ENCODE measurements around the gene RGL3. TPM values are rescaled to one million over a fixed set of nuclear protein-coding genes. Genes with fewer than 3 reads are reported as not detected.
"Not testable (repeated sequence)": the region's sequence is repeated elsewhere in the genome, so short reads cannot be mapped to it uniquely, and the experiment has no call there.

RGL3 gene
- total and polyA plus RNA-seq, 9 of the 15 experiments (the other 6 are each of a cell fraction or from before 2014, with no cell fraction given) = 0.12 to 0.61 (median 0.32) TPM; not detected in 4

DNA sequence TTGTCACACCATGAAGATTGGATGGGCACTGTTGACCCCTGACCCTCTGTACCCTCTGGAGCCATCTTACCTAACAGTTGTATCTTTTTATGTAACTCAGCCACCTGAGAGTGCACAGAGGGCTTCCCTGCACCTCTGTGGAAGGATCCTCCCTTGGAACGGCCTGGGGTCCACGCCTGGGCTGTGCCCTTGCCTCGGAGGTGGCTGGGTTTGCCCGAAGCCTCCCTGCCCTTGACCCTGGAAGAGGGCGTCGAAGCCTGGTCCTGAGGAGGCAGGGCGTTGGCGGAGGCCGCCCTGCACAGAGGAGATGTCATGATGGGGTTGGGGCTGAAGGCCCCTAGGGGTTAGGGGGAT, 15.6 kb upstream of the RGL3 start (continued):
- TF ChIP-seq FOXA3 (CRISPR knock-in tag; conservative IDR thresholded peaks at IDR 0.05 in 1 of 2, IDR thresholded peaks at IDR 0.05 in 1 of 2) = 0 out of 4 replicates have a peak, but pooled peaks of 1 of the 2 experiments have one; percentile 26

DNA sequence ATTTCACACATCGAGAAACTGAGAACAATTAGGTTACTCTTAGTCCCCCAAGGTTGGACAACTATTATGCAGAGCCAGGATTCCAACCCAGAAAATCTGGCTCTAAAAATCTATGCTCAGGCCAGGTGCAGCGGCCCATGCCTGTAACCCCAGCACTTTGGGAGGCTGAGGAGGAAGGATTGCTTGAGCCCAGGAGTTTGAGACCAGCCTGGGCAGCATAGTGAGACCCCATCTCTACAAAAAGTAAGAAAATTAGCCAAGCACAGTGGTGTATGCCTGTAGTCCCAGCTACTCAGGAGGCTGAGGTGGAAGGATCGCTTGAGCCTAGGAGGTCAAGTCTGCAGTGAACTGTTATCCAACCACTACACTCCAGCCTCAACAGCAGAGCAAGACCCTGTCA, 14.4 kb upstream of the RGL3 start:
- in situ Hi-C loops (cut with MboI); CTCF ChIA-PET (ENCODE audit: low intra/inter-chr PET ratio): not testable (repeated sequence)

DNA sequence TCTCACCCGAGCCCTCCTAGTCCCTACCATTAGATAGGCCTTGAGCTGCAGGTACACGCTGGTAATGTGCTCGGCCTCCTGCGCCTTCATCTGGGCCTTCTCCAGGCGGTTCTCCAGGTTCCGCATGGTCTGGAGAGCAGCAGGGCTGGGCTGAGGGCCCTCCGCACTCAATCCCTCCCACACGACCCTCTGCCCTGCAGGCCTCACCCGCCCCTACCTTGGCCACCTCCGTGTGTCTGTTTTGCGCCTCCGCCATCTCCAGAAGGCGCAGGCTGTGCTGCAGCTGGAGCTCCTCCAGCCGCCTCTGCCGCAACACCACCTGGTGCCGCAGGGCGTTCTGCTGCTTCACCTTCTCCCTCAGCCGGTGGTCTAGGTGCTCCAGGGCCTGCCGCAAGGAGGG, 7.5 kb upstream of the RGL3 start:
- Histone ChIP-seq H2AFZ (ENCODE audit: low read depth, low read length) (0 out of 2 replicates have a peak overlapping the region, but pooled peaks have one; percentile 14), H3K79me2 (ENCODE audit: control insufficient read depth, insufficient read depth, low read length) (no peaks in the 10 kb centered on the region), H3K27ac (ENCODE audit: extremely low read depth, low read depth, low read length) (no peak overlapping the region), H3K36me3 (ENCODE audit: control insufficient read depth, insufficient read depth, low read length) (no peaks in the 10 kb centered on the region), H3K4me2 (ENCODE audit: insufficient read depth, low read length) (no peak overlapping the region), H3K9me3 (replicated peaks; ENCODE audit: control insufficient read depth, insufficient read depth, low read depth, low read length) (no peaks in the 10 kb centered on the region; the same call in 1 of the 2 replicates), H3K4me3 (no peak overlapping the region), H3K27me3 (ENCODE audit: control insufficient read depth in 2 of 2, insufficient read depth in 2 of 2, low read length in 2 of 2) (no peaks in the 10 kb centered on the region), H4K20me1 (replicated peaks; ENCODE audit: control insufficient read depth, insufficient read depth, low read length) (no peaks in the 10 kb centered on the region), H3K9me1 (ENCODE audit: control insufficient read depth, insufficient read depth, low read length) (no peaks in the 10 kb centered on the region), H3K9ac (ENCODE audit: insufficient read depth in 1 of 2, low read depth in 2 of 2, low read length in 2 of 2) (peak overlapping the region in 1 of 2 experiments; percentile 61; a peak in 2 of 4 replicates), H3K4me1 (replicated peaks in 1 of 2; ENCODE audit: control insufficient read depth in 2 of 2, insufficient read depth in 2 of 2, low read length in 2 of 2) (peaks cover 0 to 38% of the 10 kb centered on the region in 2 experiments; a peak in 3 of 5 replicates)
- CTCF ChIA-PET (ENCODE audit: low intra/inter-chr PET ratio) = no interaction called here
- DNase-seq (ENCODE audit: extremely low read depth in 1 of 4, low spot score in 3 of 4) (peak in 1 of 4 experiments; percentile 2), FAIRE-seq (no peak), ATAC-seq (no peak)
- POLR2A ChIA-PET = interaction anchor here (0.6 kb wide), 2 partner anchors 101 to 171 kb away, joined by 3 to 5 read pairs; no protein-coding TSS in a partner anchor
- intact Hi-C loops (cut with micrococcal nuclease) = no loop called here
- in situ Hi-C loops (cut with MboI) = no loop called here
- BruUV-seq (replicated peaks) = no TSS peak
- TF ChIP-seq, protein P1, sequence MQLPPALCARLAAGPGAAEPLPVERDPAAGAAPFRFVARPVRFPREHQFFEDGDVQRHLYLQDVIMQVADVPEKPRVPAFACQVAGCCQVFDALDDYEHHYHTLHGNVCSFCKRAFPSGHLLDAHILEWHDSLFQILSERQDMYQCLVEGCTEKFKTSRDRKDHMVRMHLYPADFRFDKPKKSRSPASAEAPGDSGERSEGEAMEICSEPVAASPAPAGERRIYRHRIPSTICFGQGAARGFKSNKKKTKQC (CRISPR knock-in tag; IDR thresholded peaks at IDR 0.05) = no peak
- 66% methylated on average over 16 of the region's 19 CpGs for WGBS (ENCODE audit: insufficient coverage, low coverage, missing lambda C conversion rate)

More for the DNA sequence above, 14.4 kb upstream of the RGL3 start:
- H3K9ac ChIP-seq (ENCODE audit: insufficient read depth in 1 of 2, low read depth in 2 of 2, low read length in 2 of 2); H3K4me2 ChIP-seq (ENCODE audit: insufficient read depth, low read length); DNase-seq (ENCODE audit: extremely low read depth in 1 of 4, low spot score in 3 of 4); H4K20me1 ChIP-seq (replicated peaks; ENCODE audit: control insufficient read depth, insufficient read depth, low read length); H2AFZ ChIP-seq (ENCODE audit: low read depth, low read length); H3K9me1 ChIP-seq (ENCODE audit: control insufficient read depth, insufficient read depth, low read length); intact Hi-C loops (cut with micrococcal nuclease); H3K4me3 ChIP-seq; FAIRE-seq; H3K27me3 ChIP-seq (ENCODE audit: control insufficient read depth in 2 of 2, insufficient read depth in 2 of 2, low read length in 2 of 2); ATAC-seq; H3K9me3 ChIP-seq (replicated peaks; ENCODE audit: control insufficient read depth, insufficient read depth, low read depth, low read length); H3K27ac ChIP-seq (ENCODE audit: extremely low read depth, low read depth, low read length); BruUV-seq (replicated peaks): not testable (repeated sequence)
- Histone ChIP-seq H3K4me1 (replicated peaks in 1 of 2; ENCODE audit: control insufficient read depth in 2 of 2, insufficient read depth in 2 of 2, low read length in 2 of 2) (peaks cover 11 to 22% of the 10 kb centered on the region in 2 experiments; a peak in 4 of 5 replicates), H3K36me3 (ENCODE audit: control insufficient read depth, insufficient read depth, low read length) (peaks cover 22% of the 10 kb centered on the region), H3K79me2 (ENCODE audit: control insufficient read depth, insufficient read depth, low read length) (peaks cover 20% of the 10 kb centered on the region)
- TF ChIP-seq KDM1A (IDR thresholded peaks at IDR 0.05) (0 out of 4 replicates have a peak, but pooled peaks of 1 of the 2 experiments have one; percentile 16), ZNF121 (CRISPR knock-in tag; conservative IDR thresholded peaks at IDR 0.05) (peak; percentile 80)
- POLR2A ChIA-PET = interaction anchor here (1.2 kb wide), 1 partner anchor 9 kb away, joined by 3 read pairs; no protein-coding TSS in a partner anchor
- WGBS (ENCODE audit: insufficient coverage, low coverage, missing lambda C conversion rate) = 80% methylated on average over 3 of the region's 3 CpGs
